ENCODE measurements around the gene ZNF442.
A peak's percentile ranks its signal among the peaks of the same experiment; 100 is the strongest.
"Not testable (repeated sequence)": the region's sequence is repeated elsewhere in the genome, so short reads cannot be mapped to it uniquely, and the experiment has no call there.

Gene ZNF442

GRCh38 chr19:12365236-12366162 is at the start of gene ZNF442:
Gene ZNF442 (minus strand): TSS chr19:12365683. CDS start chr19:12363631, 2,052 bp downstream.
- DNase-seq = peak; percentile 33 to 73 (median 63)

- DNase-seq = no peak
Measured at GRCh38 chr19:12411893-12412292, 46.4 kb upstream of the ZNF442 start.

GRCh38 chr19:12400633-12401502 is 35.4 kb upstream of the ZNF442 start, which contains the start of gene ZNF799:
Gene ZNF799 (minus strand): TSS chr19:12401271. CDS start chr19:12401070, 201 bp downstream.
- DNase-seq = peak; percentile 40 to 70 (median 54)

- DNase-seq = not testable (repeated sequence)
Measured at GRCh38 chr19:12399901-12400632, 34.6 kb upstream of the ZNF442 start.

- not testable (repeated sequence) for DNase-seq
Measured at GRCh38 chr19:12391148-12391547, 25.7 kb upstream of the ZNF442 start.

- DNase-seq = not testable (repeated sequence)
Measured at GRCh38 chr19:12386365-12386764, 20.9 kb upstream of the ZNF442 start.

GRCh38 chr19:12380444-12380737 is 14.9 kb upstream of the ZNF442 start:
- no peak for DNase-seq

GRCh38 chr19:12379732-12380443 is 14.4 kb upstream of the ZNF442 start:
- DNase-seq = no peak

- no peak for DNase-seq
Measured at GRCh38 chr19:12374026-12374425, 8.5 kb upstream of the ZNF442 start.

GRCh38 chr19:12364391-12365235 is 870 bp downstream of the ZNF442 start:
- no peak for DNase-seq

- DNase-seq = not testable (repeated sequence)
Measured at GRCh38 chr19:12362236-12362635, 3.2 kb downstream of the ZNF442 start.

GRCh38 chr19:12353375-12353774 is 12.1 kb downstream of the ZNF442 start:
- DNase-seq = no peak

GRCh38 chr19:12350890-12351197 is 14.6 kb downstream of the ZNF442 start:
- DNase-seq = no peak

GRCh38 chr19:12350185-12350889 is 15.1 kb downstream of the ZNF442 start:
- DNase-seq = no peak

GRCh38 chr19:12346896-12347295 is 18.6 kb downstream of the ZNF442 start:
- no peak for DNase-seq

GRCh38 chr19:12345197-12345596 is 20.3 kb downstream of the ZNF442 start:
- no peak for DNase-seq

- DNase-seq = peak; percentile 88 to 97 (median 94)
Measured at GRCh38 chr19:12333162-12334159, 32.0 kb downstream of the ZNF442 start, which contains the start of gene ZNF563. Gene ZNF563 (minus strand): TSS chr19:12333633. CDS start chr19:12333482, 151 bp downstream.

- peak in 1 of 4 experiments; percentile 8 for DNase-seq
Measured at GRCh38 chr19:12331211-12331941, 34.1 kb downstream of the ZNF442 start.

Measured in activated naive CD4-positive, alpha-beta T cell (primary cell).